Measurements from ENCODE around the gene ALG14. TPM values are rescaled to one million over a fixed set of nuclear protein-coding genes. Genes with fewer than 3 reads are reported as not detected.

The ALG14 gene
- total RNA-seq, 1 donor from 2014 or later = 4.6 TPM

DNA sequence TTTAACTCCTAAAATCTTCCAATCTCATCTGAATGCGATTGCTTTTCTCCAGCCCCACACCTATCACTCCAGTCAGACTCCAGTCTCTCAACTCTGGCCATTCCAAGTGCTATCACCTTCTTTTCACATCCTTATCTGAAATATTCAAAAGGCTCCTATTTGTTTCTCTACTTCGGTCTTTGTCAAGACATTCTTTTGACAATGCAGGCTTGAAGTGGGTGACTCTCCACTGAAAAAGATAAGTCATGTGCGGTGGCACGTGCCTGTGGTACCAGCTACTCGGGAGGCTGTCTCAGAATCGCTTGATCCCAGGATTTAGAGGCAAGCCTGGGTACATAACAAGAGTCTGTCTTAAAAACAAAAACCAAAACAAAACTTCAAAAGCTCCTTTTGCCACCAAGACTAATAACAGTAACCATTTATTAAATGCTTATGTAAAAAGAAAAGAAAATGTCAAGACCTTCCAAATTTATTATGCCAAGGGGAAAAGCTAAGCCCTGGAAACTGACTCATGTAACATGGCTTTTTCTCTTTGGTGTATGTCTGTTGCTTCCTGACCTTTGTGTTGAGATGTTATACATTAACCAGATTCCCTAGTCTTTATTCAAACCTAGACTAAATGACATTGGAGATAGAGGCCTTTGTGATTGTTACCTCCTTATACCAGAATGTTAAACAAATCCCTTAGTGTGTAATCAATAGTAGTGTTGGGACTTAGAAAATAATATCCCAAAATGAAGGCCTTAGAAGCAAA, 3.6 kb downstream of the ALG14 start:
- Histone ChIP-seq H3K9me3 (no peaks in the 10 kb centered on the region), H3K36me3 (peaks cover 2% of the 10 kb centered on the region), H3K27me3 (ENCODE audit: low read depth) (no peaks in the 10 kb centered on the region), H3K4me3 (no peak overlapping the region), H3K4me1 (peaks cover 12% of the 10 kb centered on the region), H3K27ac (no peak overlapping the region)
- no peak for DNase-seq
- ATAC-seq = no peak
- intact Hi-C loops (cut with DNase I) = no loop called here
- TF ChIP-seq CTCF (IDR thresholded peaks at IDR 0.05) = no peak

GRCh38 chr1:95067568-95067967, 5.2 kb downstream of the ALG14 start:
- intact Hi-C loops (cut with DNase I) = no loop called here
- Histone ChIP-seq H3K4me1 (peaks cover 6% of the 10 kb centered on the region), H3K36me3 (peaks cover 8% of the 10 kb centered on the region), H3K9me3 (no peaks in the 10 kb centered on the region), H3K27me3 (ENCODE audit: low read depth) (no peaks in the 10 kb centered on the region), H3K27ac (no peak overlapping the region), H3K4me3 (no peak overlapping the region)
- ATAC-seq = no peak
- DNase-seq = no peak
- no peak for TF ChIP-seq CTCF (IDR thresholded peaks at IDR 0.05)

- Histone ChIP-seq H3K4me3 (no peak overlapping the region), H3K36me3 (peaks cover 8% of the 10 kb centered on the region), H3K27ac (no peak overlapping the region), H3K4me1 (peaks cover 5% of the 10 kb centered on the region), H3K9me3 (no peaks in the 10 kb centered on the region), H3K27me3 (ENCODE audit: low read depth) (no peaks in the 10 kb centered on the region)
- ATAC-seq (peak in 1 of 2 donors; percentile 65), DNase-seq (no peak)
- intact Hi-C loops (cut with DNase I) = no loop called here
- TF ChIP-seq CTCF (IDR thresholded peaks at IDR 0.05) = no peak
Observed at GRCh38 chr1:95067062-95067461, 5.7 kb downstream of the ALG14 start.

- Histone ChIP-seq H3K27ac (no peak overlapping the region), H3K4me3 (no peak overlapping the region), H3K9me3 (no peaks in the 10 kb centered on the region), H3K27me3 (ENCODE audit: low read depth) (no peaks in the 10 kb centered on the region), H3K4me1 (no peaks in the 10 kb centered on the region), H3K36me3 (peaks cover 8% of the 10 kb centered on the region)
- intact Hi-C loops (cut with DNase I) = no loop called here
- ATAC-seq (no peak), DNase-seq (no peak)
- no peak for TF ChIP-seq CTCF (IDR thresholded peaks at IDR 0.05)
Observed at GRCh38 chr1:95061445-95062006, 11.2 kb downstream of the ALG14 start.

GRCh38 chr1:95058974-95059373, 13.8 kb downstream of the ALG14 start:
- H3K4me3 ChIP-seq = no peak overlapping the region
- no peak for ATAC-seq
- peaks cover 4% of the 10 kb centered on the region for H3K36me3 ChIP-seq
- H3K4me1 ChIP-seq = no peaks in the 10 kb centered on the region
- no peak overlapping the region for H3K27ac ChIP-seq
- intact Hi-C loops (cut with DNase I) = no loop called here
- no peak for DNase-seq
- TF ChIP-seq CTCF (IDR thresholded peaks at IDR 0.05) = no peak
- no peaks in the 10 kb centered on the region for H3K27me3 ChIP-seq (ENCODE audit: low read depth)
- H3K9me3 ChIP-seq = no peaks in the 10 kb centered on the region
